NCI-H82 (cell line): ENCODE measurements around the gene MAZ.
"Not testable (repeated sequence)": the region's sequence is repeated elsewhere in the genome, so short reads cannot be mapped to it uniquely, and the experiment has no call there.

Experiments used
- DNase-seq: peaks from one replicate; lab custom pipeline; 2025; lab: John Stamatoyannopoulos, UW

MAZ gene

GRCh38 chr16:29825145-29826044 is 19.1 kb downstream of the MAZ start:
- DNase-seq: peak; percentile 97

DNA sequence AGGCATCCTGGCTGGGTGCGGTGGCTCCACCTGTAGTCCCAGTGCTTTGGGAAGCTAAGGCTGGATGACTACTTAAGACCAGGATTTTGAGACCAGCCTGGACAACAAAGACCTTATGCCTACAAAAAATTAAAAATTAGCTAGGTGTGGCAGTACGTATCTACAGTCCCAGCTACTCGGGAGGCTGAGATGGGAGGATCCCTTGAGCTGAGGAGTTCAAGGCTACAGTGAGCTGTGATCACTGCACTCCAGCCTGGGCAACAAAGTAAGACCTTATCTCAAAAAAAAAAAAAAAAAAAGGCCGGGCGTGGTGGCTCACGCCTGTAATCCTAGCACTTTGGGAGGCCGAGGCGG is 20.0 kb downstream of the MAZ start:
- DNase-seq: no peak

GRCh38 chr16:29830774-29831173 is 24.4 kb downstream of the MAZ start:
- no peak for DNase-seq

DNA sequence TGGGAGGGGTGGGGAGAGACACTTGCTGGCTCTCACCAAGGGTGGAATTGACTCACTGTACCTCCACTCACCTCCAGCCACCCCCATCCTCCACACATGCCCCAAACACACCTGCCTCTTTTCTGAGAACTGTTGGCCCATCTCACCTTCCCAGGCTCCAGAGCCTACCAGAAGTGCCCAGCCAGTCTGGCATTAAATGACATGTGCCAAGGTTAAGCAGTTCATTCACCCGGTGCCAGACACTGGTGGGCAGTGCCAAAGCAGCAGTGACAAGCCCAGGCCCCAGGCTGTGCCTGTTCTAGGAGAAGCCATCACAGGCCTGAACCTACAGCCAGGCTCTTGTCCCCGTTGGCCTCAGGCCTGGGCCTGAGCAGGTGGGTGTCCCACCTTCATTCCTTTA is 25.2 kb downstream of the MAZ start:
- DNase-seq: no peak

GRCh38 chr16:29833219-29833618 is 26.9 kb downstream of the MAZ start:
- DNase-seq: not testable (repeated sequence)

GRCh38 chr16:29834079-29834478 is 27.8 kb downstream of the MAZ start:
- no peak for DNase-seq

GRCh38 chr16:29835926-29836325 is 29.6 kb downstream of the MAZ start:
- DNase-seq: no peak

DNA sequence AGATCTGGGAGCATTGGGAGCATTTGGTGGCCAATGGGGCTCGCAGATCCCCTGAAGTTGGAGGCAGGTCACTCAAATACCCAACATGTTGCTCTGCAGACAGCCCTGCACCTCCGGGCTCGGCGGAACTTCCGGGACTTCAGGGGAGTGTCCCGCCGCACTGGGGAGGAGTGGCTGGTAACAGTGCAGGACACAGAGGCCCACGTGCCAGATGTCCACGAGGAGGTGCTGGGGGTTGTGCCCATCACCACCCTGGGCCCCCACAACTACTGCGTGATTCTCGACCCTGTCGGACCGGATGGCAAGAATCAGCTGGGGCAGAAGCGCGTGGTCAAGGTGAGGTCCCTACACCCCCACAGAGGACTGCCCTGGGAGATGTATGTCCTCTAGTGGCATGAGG is 30.3 kb downstream of the MAZ start:
- DNase-seq: no peak

- no peak for DNase-seq
These were observed 31.5 kb downstream of the MAZ start for GRCh38 chr16:29837841-29838240.

GRCh38 chr16:29839822-29840221 is 33.5 kb downstream of the MAZ start:
- no peak for DNase-seq

- no peak for DNase-seq
These were observed 33.9 kb downstream of the MAZ start for GRCh38 chr16:29840240-29840639.

DNA sequence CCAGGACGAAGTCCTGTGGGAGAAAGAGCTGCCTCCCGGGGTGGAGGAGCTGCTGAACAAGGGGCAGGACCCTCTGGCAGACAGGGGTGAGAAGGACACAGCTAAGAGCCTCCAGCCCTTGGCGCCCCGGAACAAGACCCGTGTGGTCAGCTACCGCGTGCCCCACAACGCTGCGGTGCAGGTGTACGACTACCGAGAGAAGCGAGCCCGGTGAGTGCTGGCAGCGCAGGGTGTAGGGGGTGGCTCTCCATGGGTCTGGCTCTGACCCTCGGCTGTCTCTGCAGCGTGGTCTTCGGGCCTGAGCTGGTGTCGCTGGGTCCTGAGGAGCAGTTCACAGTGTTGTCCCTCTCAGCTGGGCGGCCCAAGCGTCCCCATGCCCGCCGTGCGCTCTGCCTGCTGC is 35.3 kb downstream of the MAZ start:
- DNase-seq: no peak

DNA sequence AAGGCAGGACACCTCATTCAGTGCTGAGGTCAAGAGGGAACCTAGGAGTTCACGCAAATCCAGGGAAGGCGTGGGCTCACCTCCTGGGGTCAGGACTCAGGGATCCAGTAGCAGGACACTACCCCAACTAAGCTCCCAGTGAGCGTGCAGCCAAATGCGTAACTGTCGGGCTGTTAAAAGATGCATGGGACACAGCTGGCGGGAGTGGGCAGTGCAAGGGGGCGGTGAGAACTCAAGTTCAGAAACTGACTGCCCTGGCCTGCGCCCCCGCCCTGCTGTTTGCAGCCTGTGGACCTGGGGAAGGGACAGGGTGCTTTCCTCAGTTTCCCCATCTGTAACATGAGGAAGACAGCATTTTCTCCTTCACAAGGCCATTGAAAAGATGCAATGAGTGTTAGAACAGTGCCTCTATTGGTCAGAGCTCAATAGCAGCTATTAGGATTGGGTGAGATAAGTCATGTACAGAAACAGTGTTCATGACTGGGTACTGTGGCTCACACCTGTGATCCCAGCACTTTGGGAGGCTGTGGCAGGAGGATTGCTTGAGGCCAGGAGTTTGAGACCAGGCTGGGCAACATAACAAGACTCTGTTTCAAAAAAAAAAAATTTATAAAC is 36.5 kb downstream of the MAZ start:
- DNase-seq: no peak

- no peak for DNase-seq
These were observed 37.6 kb downstream of the MAZ start for GRCh38 chr16:29843931-29844330.

- DNase-seq: no peak
These were observed 38.4 kb downstream of the MAZ start for GRCh38 chr16:29844575-29845331.

DNA sequence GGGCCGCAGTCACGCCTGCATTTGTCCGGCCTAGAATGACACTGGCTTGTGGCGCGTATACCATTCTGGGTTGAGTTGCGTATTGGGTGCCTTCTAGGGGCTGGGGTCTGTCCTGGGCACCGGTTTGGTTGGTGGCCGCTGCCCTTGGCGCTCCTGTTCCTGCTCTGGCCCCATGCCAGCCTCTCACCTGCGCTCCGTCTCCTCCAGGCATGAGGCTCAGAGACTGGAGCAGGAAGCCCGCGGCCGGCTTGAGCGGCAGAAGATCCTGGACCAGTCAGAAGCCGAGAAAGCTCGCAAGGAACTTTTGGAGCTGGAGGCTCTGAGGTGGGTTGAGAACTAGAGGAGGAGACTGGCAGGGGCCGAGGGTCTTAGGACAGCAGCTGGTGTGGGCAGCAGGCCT is 39.3 kb downstream of the MAZ start:
- no peak for DNase-seq

GRCh38 chr16:29848420-29849297 is 42.3 kb downstream of the MAZ start:
- DNase-seq: peak; percentile 83

DNA sequence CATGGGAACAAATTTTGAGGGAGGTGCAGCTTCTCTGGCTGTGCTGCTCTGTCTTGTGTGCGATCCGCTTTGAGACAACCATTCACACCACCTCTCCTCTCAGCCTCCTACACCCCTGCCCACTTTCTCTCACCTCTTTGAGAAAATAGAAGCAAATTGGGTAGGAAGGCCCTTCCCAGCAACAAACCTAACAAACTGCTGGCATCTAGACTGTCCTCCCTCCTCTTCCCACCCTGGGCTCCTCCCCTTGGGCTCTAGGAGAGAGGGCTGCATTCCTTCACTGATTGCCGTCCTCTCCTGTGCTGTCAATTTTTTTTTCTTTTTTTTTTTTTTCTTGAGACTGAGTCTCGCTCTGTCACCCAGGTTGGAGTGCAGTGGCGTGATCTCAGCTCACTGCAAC is 43.2 kb downstream of the MAZ start:
- no peak for DNase-seq

DNA sequence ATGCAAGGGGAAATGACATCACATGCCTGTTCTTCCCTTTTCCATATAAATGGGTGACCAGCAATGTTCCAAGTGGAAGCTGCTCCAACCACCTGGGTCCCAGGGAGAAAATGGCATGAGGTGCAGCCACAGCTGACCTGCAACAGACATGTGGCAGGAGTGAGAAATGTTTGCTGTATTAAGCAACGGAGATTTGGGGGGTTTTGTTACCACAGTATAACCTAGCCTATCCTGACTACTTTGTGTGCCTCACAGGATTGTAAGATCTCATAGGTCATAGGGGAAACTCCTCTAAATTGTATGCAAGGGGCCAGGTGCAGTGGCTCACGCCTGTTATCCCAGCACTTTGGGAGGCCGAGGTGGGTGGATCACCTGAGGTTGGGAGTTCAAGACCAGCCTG is 44.7 kb downstream of the MAZ start:
- no peak for DNase-seq

DNA sequence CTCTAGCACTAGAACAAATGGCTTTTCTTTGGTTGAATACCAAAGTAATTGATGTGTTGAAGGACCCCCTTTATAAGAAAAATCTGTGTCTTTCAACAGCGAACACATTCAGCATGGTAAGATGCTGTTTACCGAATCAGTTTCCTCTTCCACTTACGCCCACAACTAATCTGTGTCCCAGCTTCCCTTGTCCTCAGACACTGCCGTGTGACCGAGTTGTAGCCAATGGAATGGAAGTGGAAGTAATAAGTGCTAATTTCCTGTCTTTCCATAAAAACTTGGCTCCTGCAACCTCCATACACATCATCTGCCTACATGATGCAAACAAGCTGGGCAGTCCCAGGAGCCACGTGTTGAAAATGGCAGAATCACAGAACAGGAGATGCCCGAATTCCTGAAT is 46.3 kb downstream of the MAZ start:
- no peak for DNase-seq

DNA sequence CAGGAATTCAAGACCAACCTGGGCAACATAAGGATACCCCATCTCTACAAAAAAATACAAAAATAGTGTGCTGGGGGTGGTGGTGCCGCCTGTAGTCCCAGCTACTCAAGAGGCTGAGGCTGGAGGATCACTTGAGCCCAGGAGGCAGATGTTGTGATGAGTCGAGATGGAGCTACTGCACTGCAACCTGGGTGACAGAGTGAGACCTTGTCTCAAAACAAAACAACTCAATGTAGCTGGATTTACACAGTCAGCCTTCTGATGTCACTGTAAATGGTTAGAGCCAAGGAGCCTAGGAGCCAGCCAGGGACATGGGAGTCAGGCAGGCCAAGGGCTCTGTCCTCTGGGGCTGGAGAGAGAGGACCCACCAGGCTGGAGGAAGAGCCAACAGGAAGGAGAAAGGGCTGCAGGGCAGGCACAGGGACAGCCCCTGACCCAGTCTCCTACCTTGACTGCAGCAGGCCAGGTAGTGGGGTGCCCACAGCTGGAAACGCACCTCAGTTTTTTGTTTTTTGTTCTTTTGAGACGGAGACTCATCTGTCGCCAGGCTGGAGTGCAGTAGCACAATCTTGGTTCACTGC is 48.3 kb downstream of the MAZ start:
- no peak for DNase-seq
